Lung (tissue), 12 donors: Measurements from ENCODE around the gene CTU2. TPM values are rescaled to one million over a fixed set of nuclear protein-coding genes. Genes with fewer than 3 reads are reported as not detected.

Experiments used
- ATAC-seq: fragments of 200-7000 bp; cut with Tn5 transposase; one replicate; pipeline ENCODE4 v1.9.1; 2020; ENCODE audit warnings: moderate number of reproducible peaks; ENCODE audit not compliant: insufficient read depth, low FRiP score
- DNase-seq, 3 donors: peaks; one replicate each; pipeline ENCODE4 v3.0.0-alpha.2; 2013 to 2017
- H3K27ac ChIP-seq, 2 donors: one replicate each; pipeline ENCODE4 v1.5.1; 2013; ENCODE audit warnings: mild to moderate bottlenecking in 2 of 2, moderate library complexity in 2 of 2, control low read depth in 1 of 2, inconsistent platforms in 1 of 2, low read depth in 1 of 2, low read length in 1 of 2
- H3K27me3 ChIP-seq, 3 donors: one replicate each; pipeline ENCODE4 v1.5.1; 2013; ENCODE audit warnings: low read length in 2 of 3; ENCODE audit not compliant: control insufficient read depth in 3 of 3, insufficient read depth in 3 of 3
- H3K36me3 ChIP-seq, 4 donors: one replicate each; pipeline ENCODE4 v1.5.1; 2013; ENCODE audit warnings: low read length in 4 of 4, mild to moderate bottlenecking in 1 of 4, moderate library complexity in 1 of 4; ENCODE audit not compliant: control insufficient read depth in 4 of 4, insufficient read depth in 4 of 4
- H3K4me1 ChIP-seq, 5 donors: one replicate each; pipeline ENCODE4 v1.5.1; 2013; ENCODE audit warnings: low read length in 5 of 5, mild to moderate bottlenecking in 2 of 5, moderate library complexity in 1 of 5; ENCODE audit not compliant: control insufficient read depth in 5 of 5, insufficient read depth in 5 of 5
- H3K4me3 ChIP-seq: one replicate; pipeline ENCODE4 v1.5.1; 2013; ENCODE audit warnings: mild to moderate bottlenecking, control low read depth, moderate library complexity
- H3K9ac ChIP-seq, 2 donors: one replicate each; pipeline ENCODE4 v1.5.1; 2013; ENCODE audit warnings: low read length in 2 of 2, control low read depth in 1 of 2; ENCODE audit not compliant: insufficient read depth in 1 of 2
- H3K9me3 ChIP-seq, 4 donors: one replicate each; pipeline ENCODE4 v1.5.1; 2013; ENCODE audit warnings: low read length in 3 of 4, mild to moderate bottlenecking in 1 of 4, moderate library complexity in 1 of 4; ENCODE audit not compliant: control insufficient read depth in 4 of 4, insufficient read depth in 3 of 4
- CTCF ChIP-seq: IDR thresholded peaks from 2 replicates; pipeline ENCODE4 v1.5.1; 2012; ENCODE audit warnings: mild to moderate bottlenecking; ENCODE audit errors: control extremely low read depth, extremely low read depth
- WGBS, 2 donors: extraction: QIAGEN DNeasy Blood & Tissue Kit; methylation state at CpG; one replicate each; pipeline ENCODE4 v1.1.7; 2013; 5-methylcytosine and 5-hydroxymethylcytosine counted together
- polyA plus RNA-seq, 2 donors: library from polyadenylated mRNA; stranded (reverse); fragments of 200-250 nt; gene quantifications; one replicate each; pipeline ENCODE4 v1.2.1, GENCODE V29; 2013
- total RNA-seq, 2 donors: library from RNA; depleted of rRNA in 1 of 2; stranded (reverse); fragments of >200 nt in 1 of 2; gene quantifications; one replicate each; pipeline ENCODE4 v1.2.1, GENCODE V29; 2014 to 2021
- donor health status: control.
- donor health status: control.
- donor health status: Bipolar disorder and iron deficiency.
- donor health status: healthy.
- donor health status: DM: yes; HTN: yes; CAD: no.

The CTU2 gene
- total and polyA plus RNA-seq, 4 donors = 5.7 to 23.4 (median 18.3) TPM

DNA sequence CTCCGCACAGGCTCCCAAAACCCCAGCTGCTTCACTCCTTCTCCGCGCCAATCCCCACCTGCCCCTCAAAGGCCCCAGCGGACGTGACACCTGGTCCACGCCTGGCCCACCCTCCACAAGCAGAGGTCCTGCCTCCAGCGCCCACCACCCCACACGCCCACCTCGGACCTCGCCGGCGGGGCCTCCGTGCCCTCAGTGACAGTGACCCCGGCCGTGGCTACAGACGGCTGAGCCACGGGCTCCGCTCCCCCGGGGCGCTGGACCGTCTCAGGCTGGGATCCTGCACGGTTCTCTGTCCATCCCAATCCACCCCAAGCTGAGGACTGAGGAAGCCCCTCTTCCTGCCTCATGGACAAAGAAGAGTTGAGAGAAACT is 53.7 kb downstream of the CTU2 start:
- Histone ChIP-seq H3K36me3 (peaks cover 0 to 9% (median 2%) of the 10 kb centered on the region in 4 donors), H3K4me3 (no peak overlapping the region), H3K9ac (no peak overlapping the region), H3K9me3 (no peaks in the 10 kb centered on the region), H3K27me3 (no peaks in the 10 kb centered on the region), H3K4me1 (peaks cover 0 to 35% (median 9%) of the 10 kb centered on the region in 5 donors), H3K27ac (no peak overlapping the region)
- ATAC-seq (no peak), DNase-seq (no peak)
- TF ChIP-seq CTCF = no peak
- 93 to 95% methylated on average over 19 to 22 of the region's 22 CpGs for WGBS, 2 donors

DNA sequence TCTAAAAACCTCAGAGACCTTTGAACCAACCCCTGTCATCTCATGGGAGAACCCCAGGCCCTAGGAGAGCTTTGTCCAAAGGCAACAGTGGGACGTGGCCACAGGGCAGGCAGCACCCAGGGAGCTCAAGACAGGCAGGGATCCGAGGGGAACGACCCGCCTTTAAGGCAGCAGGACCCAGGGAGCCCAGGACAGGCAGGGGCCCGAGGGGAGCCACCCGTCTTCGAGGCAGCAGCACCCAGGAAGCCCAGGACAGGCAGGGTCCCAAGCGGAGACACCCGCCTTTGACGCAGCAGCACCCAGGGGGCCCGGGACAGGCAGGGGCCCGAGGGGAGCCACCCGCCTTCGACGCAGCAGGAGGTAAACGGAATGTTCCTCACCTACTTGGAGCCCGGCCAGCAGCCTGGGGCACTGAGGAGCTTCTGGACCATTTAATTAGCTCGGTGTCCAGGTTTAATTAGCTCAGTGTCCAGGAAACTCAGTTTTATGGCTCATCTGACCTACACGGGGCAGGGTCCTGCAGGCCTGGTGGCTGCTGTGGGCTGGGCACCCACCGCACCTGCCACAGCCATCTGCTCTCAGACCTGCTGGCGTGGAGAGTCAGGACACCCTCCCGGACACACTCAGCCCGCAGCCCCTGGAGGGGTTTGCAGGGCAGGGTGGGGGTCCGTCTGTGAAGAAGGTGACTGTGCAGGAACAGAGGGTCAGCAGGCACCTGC is 54.3 kb downstream of the CTU2 start:
- Histone ChIP-seq H3K9me3 (no peaks in the 10 kb centered on the region), H3K36me3 (peaks cover 0 to 9% (median 2%) of the 10 kb centered on the region in 4 donors), H3K27me3 (no peaks in the 10 kb centered on the region), H3K4me3 (no peak overlapping the region), H3K27ac (no peak overlapping the region), H3K4me1 (peaks cover 0 to 37% (median 9%) of the 10 kb centered on the region in 5 donors), H3K9ac (no peak overlapping the region)
- 75 to 89% methylated on average over 24 of the region's 24 CpGs for WGBS, 2 donors
- ATAC-seq = no peak
- TF ChIP-seq CTCF = no peak
- no peak for DNase-seq

DNA sequence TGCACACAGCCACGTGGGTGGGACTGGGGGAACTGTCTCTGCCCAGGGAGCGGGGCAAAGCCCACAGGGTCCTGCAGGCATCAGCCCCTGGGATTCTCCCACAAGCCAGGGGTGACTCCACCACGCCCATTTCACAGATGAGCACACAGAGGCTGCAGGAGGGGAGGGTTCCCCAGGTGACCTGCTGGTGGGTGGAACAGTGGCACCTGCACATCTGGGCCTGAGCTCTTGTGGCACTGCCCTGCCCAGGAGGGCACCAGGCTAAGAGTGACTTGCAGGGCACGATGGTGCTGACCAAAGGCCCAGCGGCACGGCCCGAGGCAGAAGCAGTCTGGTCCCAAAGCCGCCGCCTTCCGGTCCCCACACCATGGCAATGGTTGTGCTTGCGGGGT is 54.8 kb downstream of the CTU2 start:
- Histone ChIP-seq H3K4me3 (no peak overlapping the region), H3K9me3 (no peaks in the 10 kb centered on the region), H3K27me3 (no peaks in the 10 kb centered on the region), H3K36me3 (peaks cover 0 to 10% (median 2%) of the 10 kb centered on the region in 4 donors), H3K4me1 (peaks cover 0 to 38% (median 12%) of the 10 kb centered on the region in 5 donors), H3K27ac (peak overlapping the region in 1 of 2 donors; percentile 58), H3K9ac (no peak overlapping the region)
- no peak for TF ChIP-seq CTCF
- WGBS, 2 donors = 91 to 92% methylated on average over 11 of the region's 11 CpGs
- DNase-seq (no peak), ATAC-seq (no peak)
